Adrenal gland (tissue), 12 donors: ENCODE data around the gene CSRP1. TPM values are rescaled to one million over a fixed set of nuclear protein-coding genes. Genes with fewer than 3 reads are reported as not detected.

Experiments used
- DNase-seq, 7 donors: peaks; one replicate each; pipeline ENCODE4 v3.0.0-alpha.2; 2019 to 2020
- H3K27ac ChIP-seq, 5 donors: fragments of 200-600 bp; sonication (generic) in 4 of 5; 1 replicate in 3 of 5; 2 replicates in 2 of 5; pipeline versions ENCODE4 v1.5.1 to v1.8.0; 2016 to 2020; ENCODE audit warnings: mild to moderate bottlenecking in 1 of 5
- H3K27me3 ChIP-seq: fragments of 200-600 bp; 2 replicates; pipeline ENCODE4 v1.8.0; 2021
- H3K36me3 ChIP-seq, 2 donors: fragments of 200-600 bp; replicated peaks in 1 of 2; 1 replicate in 1 of 2; 2 replicates in 1 of 2; pipeline versions ENCODE4 v1.5.1 to v1.8.0; 2018 to 2022
- H3K4me1 ChIP-seq, 2 donors: fragments of 200-600 bp; replicated peaks in 1 of 2; 1 replicate in 1 of 2; 2 replicates in 1 of 2; pipeline versions ENCODE4 v1.5.1 to v1.8.0; 2018 to 2021
- H3K4me3 ChIP-seq, 4 donors: fragments of 200-600 bp; sonication (generic) in 3 of 4; one replicate each; pipeline ENCODE4 v1.5.1; 2016 to 2018
- H3K9me3 ChIP-seq, 3 donors: fragments of 200-600 bp; sonication (generic) in 1 of 3; replicated peaks in 1 of 3; 1 replicate in 2 of 3; 2 replicates in 1 of 3; pipeline versions ENCODE4 v1.5.1 to v1.8.0; 2016 to 2021
- POLR2A ChIP-seq, 2 donors: fragments of 450-650 bp; IDR thresholded peaks; one replicate each; pipeline ENCODE4 v1.6.1; 2017; ENCODE audit warnings: antibody characterized with exemption in 2 of 2, mild to moderate bottlenecking in 2 of 2, moderate library complexity in 1 of 2
- WGBS, 4 donors: extraction: QIAGEN DNeasy Blood & Tissue Kit in 2 of 4; methylation state at CpG; one replicate each; pipeline versions ENCODE4 v1.1.5 to v1.1.7; 2013 to 2017; 5-methylcytosine and 5-hydroxymethylcytosine counted together
- intact Hi-C, 2 donors: fragments of 100-400 bp; cut with DNase I; formaldehyde crosslinking; loops; one replicate each; pipeline versions ENCODE4 v1.14.1 to v1.15.0; 2022 to 2023
- polyA plus RNA-seq, 3 donors: library from polyadenylated mRNA; stranded (reverse); fragments of 200-250 nt in 2 of 3; fragments of 350-450 nt in 1 of 3; fragmentation: Illumina TruSeq in 1 of 3; extraction: RNeasy Lipid Tissue Mini Kit (QIAGEN cat#74804) in 1 of 3; gene quantifications; one replicate each; pipeline ENCODE4 v1.2.3, GENCODE V29; 2013 to 2014
- total RNA-seq, 9 donors: library from RNA; depleted of rRNA in 4 of 9; stranded (reverse); fragments of >200 nt in 4 of 9; fragments of 120-200 nt in 1 of 9; fragmentation: NEBNext Ultra II Directional in 1 of 9; extraction: Animal tissue kit (Norgen Biotek cat#: 25700) in 1 of 9; gene quantifications; one replicate each; pipeline versions ENCODE4 v1.1.0 to v1.2.4, GENCODE V29; 2013 to 2023
- TF ChIP-seq, protein P1 (sequence below), 6 experiments: fragments of 450-650 bp in 4 of 6; fragments of 200-600 bp in 2 of 6; sonication (generic) in 1 of 6; IDR thresholded peaks; 1 replicate in 5 of 6; 2 replicates in 1 of 6; pipeline versions ENCODE4 v1.5.1 to v1.8.0; 2016 to 2021; ENCODE audit warnings: antibody characterized with exemption in 6 of 6, mild to moderate bottlenecking in 2 of 6, moderate library complexity in 1 of 6
- donor health status: healthy with polysubstance abuse.
- donor health status: Bipolar disorder and iron deficiency.
- donor health status: DM: yes; HTN: yes; CAD: no.
- donor health status: DM: no; HTN: no; CAD: no.
- donor health status: DM: no; HTN: no; CAD: no.
- donor health status: DM: yes; HTN: yes; CAD: no.

Gene CSRP1
- total and polyA plus RNA-seq, 12 donors: 30.5 to 470 (median 138) TPM

DNA sequence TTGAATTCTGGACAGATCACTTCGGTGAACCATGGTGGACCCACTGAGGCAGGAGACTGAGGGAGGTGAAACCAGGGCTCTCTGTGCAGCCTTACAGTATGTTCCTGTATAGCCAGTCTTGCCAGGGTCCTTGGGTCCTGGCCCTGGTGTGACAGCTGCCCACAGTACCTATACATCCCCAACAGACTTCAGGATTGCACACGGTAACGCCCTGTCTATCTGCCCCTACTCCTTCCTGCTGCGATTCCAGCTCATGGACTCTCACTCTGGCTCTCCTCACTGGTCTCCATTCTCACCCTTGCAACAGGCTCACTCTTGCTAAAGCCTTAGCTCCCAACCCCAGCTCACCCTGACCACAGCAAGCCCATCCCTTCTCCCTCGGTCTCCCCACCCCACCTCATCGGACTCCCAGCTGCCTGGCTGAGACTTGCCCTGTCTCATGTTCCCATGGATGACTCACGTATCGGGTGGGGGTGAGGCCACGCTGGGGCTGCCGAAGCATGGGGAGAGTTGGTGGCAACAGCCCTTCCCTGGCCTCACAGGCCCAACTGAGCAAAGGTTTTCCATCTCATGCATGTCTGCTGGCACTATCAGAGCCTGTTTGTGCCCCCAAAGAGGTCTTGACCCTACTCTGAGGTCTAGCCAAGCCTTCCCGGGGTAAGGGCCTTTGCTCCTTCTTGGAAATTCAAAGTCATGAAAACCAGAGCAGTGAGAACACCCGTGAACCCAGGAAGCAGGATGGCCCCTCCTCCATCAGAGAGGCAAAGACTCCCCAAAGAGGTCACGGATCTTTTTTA, 45.1 kb downstream of the CSRP1 start:
- H3K27me3 ChIP-seq: no peaks in the 10 kb centered on the region
- TF ChIP-seq POLR2A (IDR thresholded peaks at IDR 0.05): peak in 1 of 2 donors; percentile 27
- TF ChIP-seq, protein P1, sequence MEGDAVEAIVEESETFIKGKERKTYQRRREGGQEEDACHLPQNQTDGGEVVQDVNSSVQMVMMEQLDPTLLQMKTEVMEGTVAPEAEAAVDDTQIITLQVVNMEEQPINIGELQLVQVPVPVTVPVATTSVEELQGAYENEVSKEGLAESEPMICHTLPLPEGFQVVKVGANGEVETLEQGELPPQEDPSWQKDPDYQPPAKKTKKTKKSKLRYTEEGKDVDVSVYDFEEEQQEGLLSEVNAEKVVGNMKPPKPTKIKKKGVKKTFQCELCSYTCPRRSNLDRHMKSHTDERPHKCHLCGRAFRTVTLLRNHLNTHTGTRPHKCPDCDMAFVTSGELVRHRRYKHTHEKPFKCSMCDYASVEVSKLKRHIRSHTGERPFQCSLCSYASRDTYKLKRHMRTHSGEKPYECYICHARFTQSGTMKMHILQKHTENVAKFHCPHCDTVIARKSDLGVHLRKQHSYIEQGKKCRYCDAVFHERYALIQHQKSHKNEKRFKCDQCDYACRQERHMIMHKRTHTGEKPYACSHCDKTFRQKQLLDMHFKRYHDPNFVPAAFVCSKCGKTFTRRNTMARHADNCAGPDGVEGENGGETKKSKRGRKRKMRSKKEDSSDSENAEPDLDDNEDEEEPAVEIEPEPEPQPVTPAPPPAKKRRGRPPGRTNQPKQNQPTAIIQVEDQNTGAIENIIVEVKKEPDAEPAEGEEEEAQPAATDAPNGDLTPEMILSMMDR (IDR thresholded peaks at IDR 0.05): no peak
- H3K36me3 ChIP-seq: peaks cover 0 to 16% of the 10 kb centered on the region in 2 donors
- peak overlapping the region; percentile 8 to 95 (median 88) for H3K27ac ChIP-seq
- 43 to 54% (median 48%) methylated on average over 10 to 13 of the region's 13 CpGs for WGBS, 4 donors
- no peaks in the 10 kb centered on the region for H3K9me3 ChIP-seq
- intact Hi-C loops: no loop called here
- H3K4me3 ChIP-seq: no peak overlapping the region
- H3K4me1 ChIP-seq: peaks cover 23 to 36% of the 10 kb centered on the region in 2 donors
- DNase-seq: peak; percentile 84 to 95 (median 93)

DNA sequence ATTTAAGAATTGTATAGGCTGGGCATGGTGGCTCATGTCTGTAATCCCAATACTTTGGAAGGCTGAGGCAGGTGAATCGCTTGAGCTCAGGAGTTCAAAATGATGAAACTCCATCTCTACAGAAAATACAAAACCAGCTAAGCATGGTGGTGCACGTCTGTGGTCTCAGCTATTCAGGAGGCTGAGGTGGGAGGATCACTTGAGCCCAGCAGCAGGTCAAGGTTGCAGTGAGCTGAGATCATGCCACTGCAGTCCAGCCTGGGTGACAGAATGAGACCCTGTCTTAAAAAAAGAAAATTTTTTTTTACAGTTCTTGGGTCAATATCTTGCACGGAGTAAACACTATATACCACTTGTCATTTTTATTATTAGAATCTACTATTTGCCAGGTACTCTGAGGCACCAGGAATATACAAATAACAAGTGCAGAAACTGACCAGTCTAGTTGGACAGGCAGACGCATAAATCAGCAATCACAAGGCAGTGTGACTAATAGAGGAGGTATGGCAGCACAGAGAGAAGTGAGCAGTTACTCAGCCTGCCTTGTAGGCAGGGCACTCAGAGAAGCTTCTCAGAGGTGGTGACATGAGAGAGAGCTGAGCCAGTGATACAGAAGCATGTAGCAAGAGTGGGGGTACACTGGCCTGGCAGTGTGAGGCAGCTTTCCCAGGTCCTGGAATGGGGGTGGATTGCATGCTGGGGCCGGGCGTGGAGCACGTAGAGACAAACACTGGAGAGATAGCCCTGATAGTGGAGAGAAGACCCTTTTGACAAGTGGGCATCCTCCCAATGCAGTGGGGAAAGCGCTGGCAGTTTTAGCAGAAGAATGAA, 45.9 kb downstream of the CSRP1 start:
- Histone ChIP-seq H3K4me1 (peaks cover 18 to 34% of the 10 kb centered on the region in 2 donors), H3K27me3 (no peaks in the 10 kb centered on the region), H3K36me3 (peaks cover 0 to 15% of the 10 kb centered on the region in 2 donors), H3K4me3 (no peak overlapping the region), H3K9me3 (no peaks in the 10 kb centered on the region), H3K27ac (peak overlapping the region; percentile 8 to 95 (median 88))
- 48 to 62% (median 58%) methylated on average over 8 of the region's 8 CpGs for WGBS, 4 donors
- DNase-seq: peak; percentile 75 to 89 (median 85)
- intact Hi-C loops: no loop called here
- TF ChIP-seq, protein P1 (IDR thresholded peaks at IDR 0.05): no peak
- TF ChIP-seq POLR2A (IDR thresholded peaks at IDR 0.05): peak in 1 of 2 donors; percentile 86

DNA sequence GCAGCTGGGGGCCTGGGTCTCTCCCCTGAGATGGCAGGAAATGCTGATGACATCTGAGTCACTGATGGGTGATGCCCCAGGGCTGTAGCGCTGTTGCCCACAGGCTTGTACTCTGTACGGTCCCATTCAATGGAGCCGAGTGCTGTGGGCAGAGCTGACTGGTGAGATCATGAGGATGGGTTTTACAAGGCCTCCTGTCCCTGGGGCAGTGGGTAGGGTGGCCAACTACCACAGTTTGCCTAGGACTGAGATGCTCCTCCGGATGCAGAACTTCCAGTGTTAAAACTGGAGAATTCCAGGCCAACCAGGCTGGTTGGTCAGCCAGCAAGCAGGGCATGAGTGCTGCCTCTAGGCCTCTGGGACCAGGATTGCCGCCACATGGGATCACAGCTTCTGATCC, 47.1 kb downstream of the CSRP1 start:
- WGBS, 4 donors: 89 to 100% (median 93%) methylated on average over 2 to 5 of the region's 5 CpGs; no CpG with 5 or more reads in 1 of the 4 donors
- H3K9me3 ChIP-seq: no peaks in the 10 kb centered on the region
- no peak overlapping the region for H3K27ac ChIP-seq
- H3K27me3 ChIP-seq: no peaks in the 10 kb centered on the region
- peaks cover 18 to 33% of the 10 kb centered on the region in 2 donors for H3K4me1 ChIP-seq
- H3K36me3 ChIP-seq: peaks cover 0 to 2% of the 10 kb centered on the region in 2 donors
- no peak overlapping the region for H3K4me3 ChIP-seq
- intact Hi-C loops: no loop called here
- DNase-seq: no peak
- no peak for TF ChIP-seq POLR2A (IDR thresholded peaks at IDR 0.05)
- TF ChIP-seq, protein P1 (IDR thresholded peaks at IDR 0.05): no peak

DNA sequence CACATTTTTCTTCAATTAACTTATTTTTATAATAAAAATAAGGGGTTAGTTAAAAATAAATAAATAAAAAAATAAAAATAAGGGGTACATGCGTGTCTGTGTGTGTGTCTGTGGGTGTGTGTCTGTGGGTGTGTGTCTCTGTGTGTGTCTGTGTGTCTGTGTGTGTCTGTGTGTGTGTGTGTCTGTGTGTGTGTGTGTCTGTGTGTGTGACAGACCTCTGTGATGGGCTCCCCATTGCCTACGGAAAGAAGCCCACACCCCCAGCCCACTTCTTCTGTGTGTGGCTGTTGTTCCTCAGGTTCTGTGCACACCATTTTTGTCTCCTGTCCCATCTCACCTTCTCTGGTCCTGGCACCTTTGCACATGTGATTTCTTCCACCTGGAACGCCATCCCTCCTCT, 47.9 kb downstream of the CSRP1 start:
- no peak overlapping the region for H3K27ac ChIP-seq
- H3K27me3 ChIP-seq: no peaks in the 10 kb centered on the region
- H3K36me3 ChIP-seq: no peaks in the 10 kb centered on the region
- WGBS, 4 donors: 87 to 96% (median 92%) methylated on average over 3 of the region's 3 CpGs
- no peak overlapping the region for H3K4me3 ChIP-seq
- intact Hi-C loops: no loop called here
- TF ChIP-seq POLR2A (IDR thresholded peaks at IDR 0.05): no peak
- TF ChIP-seq, protein P1 (IDR thresholded peaks at IDR 0.05): no peak
- peaks cover 18 to 33% of the 10 kb centered on the region in 2 donors for H3K4me1 ChIP-seq
- H3K9me3 ChIP-seq: no peaks in the 10 kb centered on the region
- no peak for DNase-seq
